ENCODE data around the gene ARHGAP15. TPM values are rescaled to one million over a fixed set of nuclear protein-coding genes. Genes with fewer than 3 reads are reported as not detected.

Gene ARHGAP15
- total RNA-seq, 1 donor from 2014 or later = 5.4 TPM

- no peak for ATAC-seq (ENCODE audit: poor library complexity)
- DNase-seq = no peak
- intact Hi-C loops (cut with DNase I) = no loop called here
These were observed 520.1 kb downstream of the ARHGAP15 start for GRCh38 chr2:143649226-143649740.

GRCh38 chr2:143652692-143653091, 523.5 kb downstream of the ARHGAP15 start:
- intact Hi-C loops (cut with DNase I) = no loop called here
- ATAC-seq (ENCODE audit: poor library complexity) = no peak
- no peak for DNase-seq

GRCh38 chr2:143668234-143668633, 539.0 kb downstream of the ARHGAP15 start:
- DNase-seq (no peak), ATAC-seq (ENCODE audit: poor library complexity) (no peak)
- intact Hi-C loops (cut with DNase I) = no loop called here

- ATAC-seq (ENCODE audit: poor library complexity) (no peak), DNase-seq (no peak)
- intact Hi-C loops (cut with DNase I) = no loop called here
These were observed 544.8 kb downstream of the ARHGAP15 start for GRCh38 chr2:143674051-143674450.

- intact Hi-C loops (cut with DNase I) = no loop called here
- ATAC-seq (ENCODE audit: poor library complexity) (no peak), DNase-seq (no peak)
These were observed 545.8 kb downstream of the ARHGAP15 start for GRCh38 chr2:143675021-143675420.

- no peak for DNase-seq
- intact Hi-C loops (cut with DNase I) = no loop called here
- no peak for ATAC-seq (ENCODE audit: poor library complexity)
These were observed 550.4 kb downstream of the ARHGAP15 start for GRCh38 chr2:143679617-143680016.

- intact Hi-C loops (cut with DNase I) = no loop called here
- DNase-seq (no peak), ATAC-seq (ENCODE audit: poor library complexity) (no peak)
These were observed 551.7 kb downstream of the ARHGAP15 start for GRCh38 chr2:143680885-143681405.

GRCh38 chr2:143682436-143683055, 553.3 kb downstream of the ARHGAP15 start:
- ATAC-seq (ENCODE audit: poor library complexity) = no peak
- intact Hi-C loops (cut with DNase I) = no loop called here
- DNase-seq = no peak

- DNase-seq (no peak), ATAC-seq (ENCODE audit: poor library complexity) (no peak)
- intact Hi-C loops (cut with DNase I) = no loop called here
These were observed 554.8 kb downstream of the ARHGAP15 start for GRCh38 chr2:143683977-143684376.

GRCh38 chr2:143684551-143685320, 555.5 kb downstream of the ARHGAP15 start:
- ATAC-seq (ENCODE audit: poor library complexity) (no peak), DNase-seq (no peak)
- intact Hi-C loops (cut with DNase I) = no loop called here

GRCh38 chr2:143685421-143686078, 556.3 kb downstream of the ARHGAP15 start:
- intact Hi-C loops (cut with DNase I) = no loop called here
- no peak for DNase-seq
- no peak for ATAC-seq (ENCODE audit: poor library complexity)

GRCh38 chr2:143686585-143687164, 557.5 kb downstream of the ARHGAP15 start:
- ATAC-seq (ENCODE audit: poor library complexity) = peak; percentile 68
- DNase-seq = no peak
- intact Hi-C loops (cut with DNase I) = no loop called here

- DNase-seq (no peak), ATAC-seq (ENCODE audit: poor library complexity) (no peak)
- intact Hi-C loops (cut with DNase I) = no loop called here
These were observed 559.0 kb downstream of the ARHGAP15 start for GRCh38 chr2:143688248-143688647.

- DNase-seq (no peak), ATAC-seq (ENCODE audit: poor library complexity) (no peak)
- intact Hi-C loops (cut with DNase I) = no loop called here
These were observed 559.6 kb downstream of the ARHGAP15 start for GRCh38 chr2:143688815-143689214.

- no peak for ATAC-seq (ENCODE audit: poor library complexity)
- intact Hi-C loops (cut with DNase I) = no loop called here
- no peak for DNase-seq
These were observed 560.3 kb downstream of the ARHGAP15 start for GRCh38 chr2:143689541-143689940.

GRCh38 chr2:143690235-143690634, 561.0 kb downstream of the ARHGAP15 start:
- ATAC-seq (ENCODE audit: poor library complexity) (no peak), DNase-seq (no peak)
- intact Hi-C loops (cut with DNase I) = no loop called here

GRCh38 chr2:143691121-143691520, 561.9 kb downstream of the ARHGAP15 start:
- no peak for ATAC-seq (ENCODE audit: poor library complexity)

GRCh38 chr2:143692162-143692561, 562.9 kb downstream of the ARHGAP15 start:
- no peak for ATAC-seq (ENCODE audit: poor library complexity)
- intact Hi-C loops (cut with DNase I) = no loop called here
- DNase-seq = no peak

More at GRCh38 chr2:143691121-143691520, 561.9 kb downstream of the ARHGAP15 start:
- intact Hi-C loops (cut with DNase I) = no loop called here
- DNase-seq = no peak

- no peak for ATAC-seq (ENCODE audit: poor library complexity)
- no peak for DNase-seq
- intact Hi-C loops (cut with DNase I) = no loop called here
These were observed 563.7 kb downstream of the ARHGAP15 start for GRCh38 chr2:143692967-143693366.

All from Right ventricle myocardium superior (tissue), 1 donor.